HG03575 (cell line): ENCODE data around the gene IRAK3.

Experiments used
- ATAC-seq: cut with Tn5 transposase; IDR thresholded peaks from one replicate; pipeline ENCODE4 v1.9.1; 2021; ENCODE audit not compliant: unreplicated experiment, insufficient number of reproducible peaks, low FRiP score; ENCODE audit errors: extremely low read depth

IRAK3 gene

DNA sequence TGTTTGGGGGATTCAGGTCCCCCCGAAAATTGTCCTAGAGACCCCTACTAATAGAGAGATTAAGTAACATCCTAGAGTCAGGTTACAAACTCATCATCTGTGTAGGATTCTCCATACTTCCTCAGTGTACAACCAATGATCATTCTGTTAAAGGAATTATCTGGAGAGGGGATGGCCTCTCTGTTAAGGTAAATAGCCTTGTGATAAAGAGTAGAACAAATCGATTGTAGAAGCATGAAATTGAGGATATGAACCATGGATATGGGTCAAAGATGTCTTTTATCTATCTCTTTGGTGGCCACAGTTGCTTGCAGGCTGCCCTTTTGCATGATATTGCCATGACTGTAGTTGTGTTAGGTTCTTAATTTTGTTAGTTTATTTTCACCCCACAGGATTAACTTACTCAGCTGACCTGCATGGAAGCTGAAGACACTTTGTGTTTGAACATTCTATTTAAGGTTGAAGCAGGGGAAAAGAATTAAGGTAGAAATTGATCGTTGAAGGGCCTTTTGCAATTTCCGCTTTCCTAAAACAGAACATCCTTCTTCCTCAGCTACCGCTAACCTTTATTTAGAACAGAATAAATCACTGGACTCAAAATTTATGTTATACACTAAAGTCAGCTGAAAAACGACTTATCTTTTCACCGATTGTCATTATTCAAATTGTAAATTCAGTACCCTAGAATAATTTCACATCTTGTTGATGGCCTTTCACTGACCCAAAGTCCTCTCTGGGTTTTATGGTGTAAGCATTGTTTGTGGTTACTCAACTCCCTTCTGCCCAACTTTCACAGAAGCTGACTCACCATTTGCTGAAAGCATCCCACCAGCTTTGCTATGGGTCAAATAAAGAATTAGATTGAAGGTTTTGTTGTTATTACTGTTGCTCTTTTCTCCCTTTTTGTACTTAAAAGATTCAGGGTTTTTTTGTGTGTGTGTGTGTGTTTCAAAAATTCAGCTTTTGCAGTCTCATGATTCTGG, 52.3 kb downstream of the IRAK3 start:
- ATAC-seq: no peak

DNA sequence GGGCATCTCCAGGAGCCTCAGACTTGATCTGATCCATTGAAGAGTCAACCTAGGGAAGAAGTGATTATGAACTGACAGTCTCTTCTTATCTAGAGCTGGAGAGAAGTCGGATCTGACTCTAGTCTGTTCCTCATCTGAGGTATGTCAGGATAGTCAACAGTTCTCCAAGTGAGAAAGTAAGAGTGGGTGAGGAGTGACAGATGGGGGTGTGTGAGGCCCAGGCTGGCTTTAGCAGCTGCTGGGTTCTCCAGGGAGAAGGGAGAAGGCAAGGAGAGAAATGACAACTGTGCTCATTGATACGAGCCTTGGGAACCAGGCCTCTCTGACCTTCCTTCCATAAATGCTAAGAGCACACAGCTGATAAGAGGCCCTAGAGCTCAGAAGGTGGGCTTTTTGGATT, 53.3 kb downstream of the IRAK3 start:
- no peak for ATAC-seq

DNA sequence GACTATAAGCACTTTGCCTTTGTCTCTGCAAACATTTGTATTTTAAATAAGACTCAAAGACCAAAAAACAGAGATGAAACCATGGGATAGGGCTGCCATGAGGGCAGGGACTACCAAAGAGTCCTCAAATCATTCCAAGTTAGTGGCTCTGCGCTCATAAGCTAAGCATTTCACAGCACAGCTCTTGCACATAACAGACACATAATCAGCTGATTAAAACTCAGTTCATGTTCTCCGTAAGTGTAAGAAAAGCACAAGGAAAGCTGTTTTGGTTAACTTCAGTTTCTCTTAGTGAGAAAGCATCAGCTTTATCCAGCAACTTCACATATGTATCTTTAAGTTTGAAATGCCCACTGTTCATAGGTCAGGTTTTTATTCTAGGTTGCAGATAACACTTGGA, 54.9 kb downstream of the IRAK3 start:
- ATAC-seq: no peak

DNA sequence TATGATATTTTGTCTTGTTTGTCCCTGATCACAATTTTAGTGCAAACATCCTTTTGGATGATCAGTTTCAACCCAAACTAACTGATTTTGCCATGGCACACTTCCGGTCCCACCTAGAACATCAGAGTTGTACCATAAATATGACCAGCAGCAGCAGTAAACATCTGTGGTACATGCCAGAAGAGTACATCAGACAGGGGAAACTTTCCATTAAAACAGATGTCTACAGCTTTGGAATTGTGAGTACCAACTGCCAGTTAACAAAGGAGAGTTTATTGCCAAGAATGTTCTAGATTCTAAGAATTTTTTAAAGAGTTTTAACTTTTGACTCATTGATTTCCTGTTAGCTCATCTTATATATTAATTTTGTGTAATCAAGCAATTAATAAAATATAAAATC, 55.4 kb downstream of the IRAK3 start:
- ATAC-seq: no peak

DNA sequence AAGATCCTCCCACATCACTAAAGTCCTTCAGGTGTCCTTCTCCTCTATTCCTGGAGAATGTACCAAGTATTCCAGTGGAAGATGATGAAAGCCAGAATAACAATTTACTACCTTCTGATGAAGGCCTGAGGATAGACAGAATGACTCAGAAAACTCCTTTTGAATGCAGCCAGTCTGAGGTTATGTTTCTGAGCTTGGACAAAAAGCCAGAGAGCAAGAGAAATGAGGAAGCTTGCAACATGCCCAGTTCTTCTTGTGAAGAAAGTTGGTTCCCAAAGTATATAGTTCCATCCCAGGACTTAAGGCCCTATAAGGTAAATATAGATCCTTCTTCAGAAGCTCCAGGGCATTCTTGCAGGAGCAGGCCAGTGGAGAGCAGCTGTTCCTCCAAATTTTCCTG, 58.7 kb downstream of the IRAK3 start:
- ATAC-seq: no peak

DNA sequence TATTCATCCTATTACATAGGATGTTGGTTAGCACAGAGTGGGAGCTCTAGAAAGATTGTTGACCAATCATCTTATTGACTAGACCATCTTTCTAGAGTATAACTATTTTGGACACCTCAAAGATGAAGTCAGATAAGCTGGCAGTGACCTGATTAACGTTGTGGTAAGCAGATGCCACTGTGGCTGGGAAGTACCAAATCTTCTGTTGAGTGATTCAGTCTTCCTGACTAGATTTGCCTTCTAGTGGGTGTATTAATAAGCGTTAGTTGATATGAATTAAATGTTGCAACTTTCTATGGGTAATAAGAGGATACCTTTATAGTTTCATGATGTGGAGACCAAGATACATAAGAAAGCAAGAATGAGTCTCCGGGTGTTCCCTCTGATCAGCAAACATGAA, 62.0 kb downstream of the IRAK3 start:
- no peak for ATAC-seq

DNA sequence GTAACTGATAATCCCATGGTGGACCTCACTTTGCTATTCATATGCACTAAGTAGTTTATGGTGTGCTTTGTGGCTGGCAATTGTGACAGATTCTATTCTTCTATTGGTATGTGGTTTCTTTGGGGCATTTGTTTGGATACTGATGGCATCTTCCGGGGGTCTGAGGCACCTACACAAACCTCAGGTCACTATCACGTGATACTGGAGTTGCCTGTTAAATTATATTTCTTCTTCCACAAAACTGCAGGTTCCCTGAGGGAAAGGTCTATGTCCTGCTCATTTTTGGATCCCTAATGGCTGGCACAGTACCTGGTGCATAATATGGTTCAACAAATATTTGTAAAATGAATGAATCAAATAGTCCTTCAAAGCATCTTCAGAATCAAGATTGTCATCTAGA, 63.8 kb downstream of the IRAK3 start:
- ATAC-seq: no peak

DNA sequence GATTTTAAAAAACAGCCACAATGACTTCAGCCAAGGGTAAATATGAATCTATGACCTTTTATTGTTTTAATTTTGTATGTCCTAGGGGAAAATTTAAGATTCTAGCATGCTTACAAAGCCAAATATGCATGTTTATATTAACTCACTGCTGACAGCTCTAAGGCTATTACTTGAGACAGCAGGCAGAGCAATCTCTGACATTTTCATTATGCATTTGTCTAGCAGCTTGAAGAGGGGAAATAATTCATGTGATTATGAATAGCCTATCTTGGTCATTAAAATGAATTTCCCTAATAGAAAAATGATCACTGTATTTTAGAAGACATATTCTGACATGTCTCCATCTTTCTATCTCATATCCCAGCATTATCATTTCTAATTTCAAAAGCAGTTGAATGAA, 66.7 kb downstream of the IRAK3 start:
- ATAC-seq: no peak

DNA sequence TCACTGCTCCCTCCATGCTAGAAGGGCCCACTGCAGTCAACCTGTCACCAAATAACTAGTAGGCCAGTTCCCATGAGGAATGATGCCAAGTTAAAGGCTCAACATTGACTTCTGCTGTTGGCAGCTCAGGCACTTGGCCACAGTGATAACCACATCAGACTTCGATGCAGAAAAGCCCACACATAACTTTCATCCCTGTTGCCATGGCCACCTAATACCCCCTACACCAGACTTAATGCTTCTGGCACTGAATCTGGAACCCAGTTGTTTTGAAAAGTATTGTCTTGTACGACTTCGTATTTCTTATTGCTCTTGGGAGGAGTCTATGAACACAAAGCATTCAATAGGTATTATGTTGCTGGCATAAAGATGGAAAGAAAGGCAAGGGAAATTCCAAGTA, 69.0 kb downstream of the IRAK3 start:
- ATAC-seq: no peak

DNA sequence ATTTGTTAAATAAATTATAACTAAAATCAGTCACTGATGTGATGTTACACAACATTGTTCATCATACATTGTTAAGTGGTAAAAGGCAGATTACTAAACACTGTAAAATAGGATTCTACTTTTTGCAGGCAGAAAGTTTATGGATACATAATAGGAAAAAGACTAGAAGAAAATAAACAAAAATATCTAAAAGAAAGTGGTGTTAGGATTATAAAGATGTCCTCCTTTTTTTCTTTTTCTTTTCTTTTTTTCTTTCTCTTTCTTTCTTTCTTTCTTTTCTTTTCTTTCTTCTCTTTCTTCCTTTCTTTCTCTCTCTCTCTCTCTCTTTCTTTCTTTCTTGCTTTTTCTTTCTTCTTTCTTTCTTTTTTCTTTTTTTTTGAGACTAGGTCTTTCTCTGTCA, 73.7 kb downstream of the IRAK3 start:
- ATAC-seq: no peak

DNA sequence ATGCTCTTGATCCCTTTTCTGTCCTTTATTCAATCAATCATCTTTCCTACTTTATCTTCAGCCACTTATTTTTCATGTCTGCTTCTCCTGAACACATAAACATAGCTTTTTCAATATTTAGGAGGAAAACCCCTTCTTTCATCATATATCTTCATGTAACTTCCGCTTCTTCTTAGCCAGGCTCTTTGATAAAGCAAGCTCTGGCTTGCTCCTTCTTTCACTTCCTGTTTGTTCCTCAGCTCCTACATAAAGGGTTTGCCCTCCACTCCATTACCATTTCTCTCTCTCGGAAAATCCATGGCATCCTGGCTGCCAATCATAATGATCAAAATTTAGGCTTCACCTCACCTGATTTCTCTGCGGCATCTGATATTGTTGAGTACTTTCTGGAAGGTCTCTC, 79.5 kb downstream of the IRAK3 start:
- no peak for ATAC-seq

DNA sequence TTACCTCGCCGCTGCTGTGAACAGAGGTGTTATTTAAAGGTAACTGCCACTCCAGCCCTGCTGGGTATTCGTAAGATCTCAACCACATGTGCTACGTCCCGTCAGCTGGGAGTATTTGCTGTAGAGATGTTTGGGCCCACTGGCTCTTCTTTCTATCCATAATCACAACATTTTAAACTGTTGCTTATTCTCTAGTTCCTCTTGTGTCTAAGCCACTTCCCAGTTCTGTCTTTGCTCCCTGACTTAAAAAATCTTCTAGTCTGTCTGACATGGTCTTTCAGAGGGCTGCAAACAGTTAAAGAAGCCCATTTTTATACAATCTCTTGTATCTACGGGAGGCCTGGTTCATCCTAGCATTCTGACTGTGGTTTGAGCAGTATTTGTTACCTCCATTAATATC, 80.1 kb downstream of the IRAK3 start:
- no peak for ATAC-seq

DNA sequence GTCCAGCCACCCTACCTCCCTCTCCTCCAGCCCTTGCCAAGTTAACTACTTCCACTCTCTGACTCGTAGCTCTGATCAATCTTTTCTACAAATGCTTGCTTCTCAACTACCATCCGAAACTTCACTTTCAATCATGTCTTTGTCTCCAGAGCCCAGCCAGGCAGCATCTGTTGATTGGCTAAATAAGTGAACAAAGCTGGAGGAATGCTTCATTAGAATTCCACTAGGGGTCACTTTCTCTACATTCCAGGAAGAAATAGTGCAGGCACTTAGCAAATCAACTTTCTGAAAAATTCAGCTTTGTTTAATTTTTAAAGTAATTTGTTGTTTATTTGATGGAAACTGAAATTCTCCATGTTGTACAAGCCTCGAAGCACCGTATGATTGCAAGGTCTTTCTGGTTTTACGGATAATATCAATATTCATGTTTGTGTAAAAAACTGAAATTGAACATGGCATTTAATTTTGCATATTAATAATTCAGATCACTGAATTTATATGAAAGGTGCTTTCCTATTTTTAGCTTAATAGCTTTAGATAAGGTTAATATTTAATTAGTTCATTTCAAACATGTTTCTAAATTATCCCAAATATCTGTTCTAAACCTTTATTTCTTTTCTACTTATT, 80.9 kb downstream of the IRAK3 start:
- ATAC-seq: no peak

DNA sequence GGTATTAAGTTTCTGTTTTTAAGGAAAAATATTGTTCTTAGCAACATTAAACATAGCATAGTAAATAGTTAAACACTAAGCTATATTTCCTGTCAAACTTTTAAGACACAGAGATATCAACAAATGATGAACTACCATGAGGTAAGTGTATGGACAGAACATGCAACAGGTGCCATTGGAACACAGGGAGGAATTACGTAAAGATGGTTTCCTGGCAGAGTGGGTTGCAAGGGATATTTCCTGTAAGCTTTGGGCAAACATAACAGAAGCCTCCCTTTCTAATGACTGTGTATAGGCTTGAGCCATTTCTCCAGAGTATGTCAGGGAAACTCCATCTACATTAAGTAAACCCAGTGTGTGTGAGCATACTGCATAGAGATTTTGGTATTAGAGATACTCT, 81.6 kb downstream of the IRAK3 start:
- ATAC-seq: no peak

DNA sequence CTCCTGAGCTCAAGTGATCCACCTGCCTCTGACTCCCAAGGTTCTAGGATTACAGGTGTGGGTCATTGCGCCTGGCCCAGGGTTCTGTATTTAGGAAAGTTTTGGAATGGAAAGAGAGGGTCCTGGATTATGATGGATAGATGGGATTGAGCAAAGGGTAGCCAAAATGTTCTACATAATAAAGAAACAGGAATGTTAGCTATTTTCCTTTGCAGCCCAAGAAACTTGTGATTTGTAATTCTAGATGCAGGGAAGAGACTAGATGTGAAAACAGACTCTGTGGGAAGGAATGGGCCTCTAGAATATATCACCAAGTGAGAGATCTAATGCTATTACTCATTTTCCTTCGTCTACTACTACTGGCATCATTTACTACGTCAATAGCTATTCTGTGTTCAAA, 83.6 kb downstream of the IRAK3 start:
- ATAC-seq: no peak

DNA sequence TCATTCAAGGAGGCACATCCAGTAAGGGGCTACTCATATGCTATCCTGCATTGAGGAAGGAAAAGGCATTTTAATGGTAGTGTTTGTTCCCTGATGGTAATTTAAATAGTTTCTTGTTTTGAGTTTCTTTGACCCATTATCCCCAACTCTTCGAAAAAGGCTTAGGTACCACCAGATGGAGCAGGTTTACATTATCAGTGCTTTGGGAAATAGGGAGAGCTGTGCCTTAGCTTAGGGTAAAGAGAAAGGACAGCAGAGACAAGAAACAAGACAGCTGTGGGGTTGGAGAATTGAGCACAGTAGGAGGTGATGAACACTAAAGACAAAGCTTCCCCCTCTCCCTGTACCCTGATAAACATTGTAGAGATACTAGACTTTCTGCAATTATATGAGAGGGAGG, 84.1 kb downstream of the IRAK3 start:
- ATAC-seq: no peak

DNA sequence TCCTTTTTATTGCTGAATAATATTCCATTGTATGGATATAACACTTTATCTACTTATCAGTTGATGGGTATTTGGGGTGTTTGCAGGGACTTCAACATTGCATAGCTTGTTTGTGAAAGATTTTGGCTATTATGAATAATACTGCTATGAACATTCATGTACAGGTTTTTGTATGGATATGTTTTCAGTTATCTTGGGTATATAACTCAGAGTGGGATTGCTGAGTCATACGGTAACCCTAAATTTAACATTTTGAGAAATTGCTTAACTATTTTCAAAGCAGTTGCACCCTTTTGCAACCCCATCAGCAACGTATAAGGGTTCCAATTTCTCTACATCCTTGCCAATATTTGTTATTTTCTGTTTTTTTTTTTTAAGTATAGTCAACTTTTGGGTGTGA, 86.0 kb downstream of the IRAK3 start:
- ATAC-seq: no peak

DNA sequence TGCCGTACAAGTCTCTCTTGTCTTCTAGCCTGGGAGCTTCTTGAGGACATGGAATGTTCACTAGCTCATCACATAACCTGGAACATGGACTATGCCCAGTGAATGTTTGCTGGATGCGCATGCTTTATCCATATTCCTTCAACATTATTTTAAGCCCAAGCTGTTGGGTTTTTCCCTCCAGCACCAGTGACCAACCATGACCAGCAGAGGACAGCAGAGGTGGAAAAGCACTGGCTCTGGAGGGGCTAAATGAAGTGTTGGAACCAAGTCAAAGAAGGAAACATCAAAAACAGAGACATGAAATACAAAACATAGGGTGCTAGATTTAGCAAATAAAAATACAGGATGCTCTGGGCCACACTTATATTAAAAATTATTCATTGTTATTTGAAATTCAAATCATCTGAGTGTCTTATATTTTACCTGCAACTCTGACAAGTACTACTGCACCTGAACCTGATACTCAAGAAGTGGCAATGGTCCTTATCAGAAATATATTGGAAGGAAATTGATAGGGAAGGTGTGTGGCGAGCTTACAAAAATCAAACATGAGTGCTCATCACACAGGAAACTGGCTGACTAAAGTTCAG, 90.2 kb downstream of the IRAK3 start:
- ATAC-seq: no peak

DNA sequence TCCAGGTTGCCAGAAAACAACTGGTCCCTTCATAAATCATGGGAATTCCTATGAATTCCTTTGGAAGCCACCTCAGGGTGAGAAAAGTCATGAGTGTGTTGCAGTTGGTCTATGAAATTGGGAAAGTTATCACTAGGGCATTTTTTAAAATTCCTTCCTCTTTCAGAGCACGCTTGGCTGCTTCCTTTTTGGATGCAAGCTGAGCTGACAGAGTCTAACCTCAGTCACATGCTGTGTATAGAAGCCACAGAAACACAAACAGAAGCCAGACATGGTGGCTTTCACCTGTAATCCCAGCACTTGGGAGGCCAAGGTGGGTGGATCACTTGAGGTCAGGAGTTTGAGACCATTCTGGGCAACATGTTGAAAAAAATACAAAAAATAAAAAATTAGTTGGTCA, 91.5 kb downstream of the IRAK3 start:
- ATAC-seq: no peak

DNA sequence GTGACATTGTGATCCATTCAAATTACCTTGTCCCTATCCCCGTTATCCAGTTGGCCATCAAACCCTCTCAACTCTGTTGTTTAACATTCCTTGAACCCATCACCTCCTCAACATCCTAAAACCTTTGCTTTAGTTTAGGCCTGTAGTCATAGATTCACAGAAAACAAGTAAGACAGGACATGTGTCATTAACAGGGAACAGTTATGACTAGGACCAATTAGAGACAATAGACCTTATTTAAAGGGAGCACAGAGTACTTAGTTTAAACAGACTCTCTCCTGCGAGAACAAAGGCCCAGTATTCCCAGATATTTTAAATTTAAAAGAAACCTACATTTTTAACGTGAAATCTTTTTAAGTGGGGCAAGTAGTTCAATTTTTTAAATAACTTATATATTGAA, 93.2 kb downstream of the IRAK3 start:
- no peak for ATAC-seq
